Stimulated activated CD8-positive, alpha-beta memory T cell treated with anti-CD3 and anti-CD28 coated beads, Interleukin-4, amount 100 ng/mL, for 24 hours (primary cell): ENCODE measurements around the gene ENTPD2.
"Not testable (repeated sequence)": the region's sequence is repeated elsewhere in the genome, so short reads cannot be mapped to it uniquely, and the experiment has no call there.

Experiments
- DNase-seq: peaks from one replicate; pipeline ENCODE4 v3.0.0-alpha.2; 2020; ENCODE audit warnings: low read depth

Gene ENTPD2

GRCh38 chr9:137045294-137046087 lies 8.4 kb downstream of the ENTPD2 start:
- no peak for DNase-seq

- DNase-seq, result no peak
Observed at GRCh38 chr9:137044502-137045177, 9.2 kb downstream of the ENTPD2 start.

GRCh38 chr9:137044037-137044436 lies 9.8 kb downstream of the ENTPD2 start:
- DNase-seq, result no peak

- DNase-seq, result no peak
Observed at GRCh38 chr9:137042751-137043727, 10.8 kb downstream of the ENTPD2 start.

- DNase-seq, result no peak
Observed at GRCh38 chr9:137041124-137041523, 12.7 kb downstream of the ENTPD2 start.

GRCh38 chr9:137040568-137040967 lies 13.3 kb downstream of the ENTPD2 start:
- DNase-seq, result no peak

- no peak for DNase-seq
Observed at GRCh38 chr9:137039611-137040366, 14.1 kb downstream of the ENTPD2 start.

GRCh38 chr9:137038916-137039315 lies 14.9 kb downstream of the ENTPD2 start:
- no peak for DNase-seq

GRCh38 chr9:137037483-137037882 lies 16.4 kb downstream of the ENTPD2 start:
- DNase-seq, result no peak

- no peak for DNase-seq
Observed at GRCh38 chr9:137037035-137037434, 16.8 kb downstream of the ENTPD2 start.

GRCh38 chr9:137035937-137036336 lies 17.9 kb downstream of the ENTPD2 start:
- no peak for DNase-seq

- DNase-seq, result no peak
Observed at GRCh38 chr9:137035507-137035834, 18.4 kb downstream of the ENTPD2 start.

- peak; percentile 83 for DNase-seq
Observed at GRCh38 chr9:137034709-137035506, 19.0 kb downstream of the ENTPD2 start.

- DNase-seq, result no peak
Observed at GRCh38 chr9:137034039-137034708, 19.7 kb downstream of the ENTPD2 start.

GRCh38 chr9:137033481-137033880 lies 20.4 kb downstream of the ENTPD2 start:
- DNase-seq, result not testable (repeated sequence)

- no peak for DNase-seq
Observed at GRCh38 chr9:137032858-137033257, 21.0 kb downstream of the ENTPD2 start.

- no peak for DNase-seq
Observed at GRCh38 chr9:137031904-137032640, 21.8 kb downstream of the ENTPD2 start, which contains the start of gene FUT7. FUT7 (minus strand) TSS chr9:137032088; CDS start chr9:137031991, 97 bp downstream.

- DNase-seq, result peak; percentile 52
Observed at GRCh38 chr9:137030538-137031527, 23.0 kb downstream of the ENTPD2 start.
